Activated CD4-positive, alpha-beta memory T cell treated with anti-CD3 and anti-CD28 coated beads, Interleukin-2, amount 10 ng/mL, durations not matched to agents 7 days and 5 days (primary cell): ENCODE measurements around the gene PRPS1. TPM values are rescaled to one million over a fixed set of nuclear protein-coding genes. Genes with fewer than 3 reads are reported as not detected.
"Not testable (repeated sequence)": the region's sequence is repeated elsewhere in the genome, so short reads cannot be mapped to it uniquely, and the experiment has no call there.

Source experiments
- CTCF ChIA-PET: fragments of 350-600 bp; sonication (Branson Sonifier 250); formaldehyde crosslinking; loops from one replicate; lab custom pipeline; 2021; ENCODE audit warnings: antibody characterized with exemption, inconsistent platforms; lab: Charles Lee
- POLR2A ChIA-PET: fragments of 350-600 bp; sonication (Branson Sonifier 250); formaldehyde crosslinking; loops from one replicate; lab custom pipeline; 2021; ENCODE audit warnings: antibody characterized with exemption; lab: Charles Lee
- DNase-seq: peaks from one replicate; pipeline ENCODE4 v3.0.0-alpha.2; 2020
- H3K27ac Mint-ChIP-seq: one replicate; pipeline ENCODE4 v1.8.0; 2021; ENCODE audit warnings: mild to moderate bottlenecking, mixed read lengths
- H3K27me3 Mint-ChIP-seq: one replicate; pipeline ENCODE4 v1.8.0; 2021; ENCODE audit warnings: mixed read lengths
- H3K36me3 Mint-ChIP-seq: one replicate; pipeline ENCODE4 v1.8.0; 2021; ENCODE audit warnings: low read depth, mixed read lengths
- H3K4me1 Mint-ChIP-seq: one replicate; pipeline ENCODE4 v1.8.0; 2021; ENCODE audit warnings: mixed read lengths
- H3K4me3 Mint-ChIP-seq: one replicate; pipeline ENCODE4 v1.8.0; 2021; ENCODE audit warnings: mild to moderate bottlenecking, mixed read lengths
- H3K9me3 Mint-ChIP-seq: one replicate; pipeline ENCODE4 v1.8.0; 2021; ENCODE audit warnings: mixed read lengths
- total RNA-seq, 2 experiments: library from RNA; stranded (reverse); gene quantifications; one replicate each; pipeline ENCODE4 v1.2.3, GENCODE V29; 2021

PRPS1 gene
- total RNA-seq, 2 experiments from 2014 or later = 67.4 to 70.2 TPM

DNA sequence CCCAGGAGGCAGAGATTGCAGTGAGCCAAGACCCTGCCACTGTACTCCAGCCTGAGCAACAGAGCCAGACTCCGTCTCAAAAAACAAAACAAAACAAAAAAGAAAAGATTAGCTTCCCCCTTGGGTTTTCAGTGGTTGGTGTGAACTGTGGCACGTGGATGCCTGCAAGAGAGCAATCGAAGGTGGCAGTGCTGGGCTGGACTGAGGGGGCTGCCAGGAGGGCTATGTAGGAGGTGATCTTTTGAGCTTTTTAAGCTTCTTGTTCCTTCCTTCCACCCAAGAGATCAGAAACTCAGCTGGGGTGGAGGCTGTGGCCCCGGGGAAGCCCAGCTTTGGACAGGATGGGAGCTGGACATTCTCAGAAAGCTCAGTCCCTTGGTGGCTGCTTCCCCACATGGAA, 49.6 kb downstream of the PRPS1 start:
- no peaks in the 10 kb centered on the region for H3K9me3 Mint-ChIP-seq
- H3K27ac Mint-ChIP-seq = peak overlapping the region; percentile 93
- no peaks in the 10 kb centered on the region for H3K27me3 Mint-ChIP-seq
- ChIA-PET POLR2A (interaction anchor here (1.0 to 8.9 kb wide), 6 partner anchors 9 to 413 kb away, joined by 3 to 368 read pairs (median 5); partner anchors contain the start of gene PRPS1), CTCF (interaction anchor here (0.6 to 10.0 kb wide), 4 partner anchors 37 to 99 kb away, joined by 3 to 295 read pairs (median 46); partner anchors contain the start of genes NCBP2L, PRPS1 and TSC22D3)
- no peak overlapping the region for H3K4me3 Mint-ChIP-seq
- peaks cover 68% of the 10 kb centered on the region for H3K4me1 Mint-ChIP-seq
- no peak for DNase-seq
- H3K36me3 Mint-ChIP-seq = peaks cover 4% of the 10 kb centered on the region

DNA sequence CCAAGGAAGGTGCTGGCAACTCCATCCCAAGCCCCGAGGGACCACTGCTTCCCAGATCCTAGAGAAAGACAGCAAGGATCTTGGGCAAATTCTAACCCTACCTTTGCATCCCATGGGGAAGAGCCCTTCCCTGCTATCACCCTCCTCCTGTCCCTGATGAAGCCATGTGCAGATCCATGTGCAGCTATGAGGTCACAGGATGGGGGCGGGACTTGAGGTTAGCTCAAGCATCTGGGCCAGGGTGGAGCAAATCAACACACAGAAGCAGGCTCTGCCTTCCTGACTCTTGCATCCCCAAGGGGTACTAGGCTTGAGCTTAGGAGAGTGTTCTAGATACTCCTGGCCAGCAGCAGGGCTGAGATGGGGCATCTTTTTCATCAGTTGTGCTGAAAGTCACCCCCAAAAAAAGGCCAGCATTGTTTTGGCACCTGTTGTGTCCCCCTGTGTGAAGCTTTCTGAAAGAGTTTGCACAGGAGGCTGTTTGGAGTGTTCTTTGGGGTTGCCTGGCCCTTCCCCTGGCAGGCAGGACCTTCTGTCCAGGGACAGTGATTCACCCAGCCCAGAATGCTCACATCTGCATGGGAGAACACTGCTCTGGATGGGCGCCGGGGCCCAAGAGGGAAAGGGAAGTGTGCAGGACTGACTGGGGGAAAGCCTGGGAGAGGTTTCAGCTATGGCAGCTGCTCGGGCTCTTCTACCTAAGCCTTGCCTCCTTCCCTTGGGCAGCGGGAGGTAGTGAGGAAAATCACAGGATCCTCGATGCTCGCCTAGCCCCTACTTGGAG, 50.8 kb downstream of the PRPS1 start:
- H3K4me3 Mint-ChIP-seq = no peak overlapping the region
- ChIA-PET POLR2A (interaction anchor here (1.1 to 8.9 kb wide), 4 partner anchors 8 to 64 kb away, joined by 3 to 368 read pairs (median 8); partner anchors contain the start of gene PRPS1), CTCF (interaction anchor here (0.9 to 10.0 kb wide), 4 partner anchors 8 to 50 kb away, joined by 3 to 295 read pairs (median 7); partner anchors contain the start of gene PRPS1)

DNA sequence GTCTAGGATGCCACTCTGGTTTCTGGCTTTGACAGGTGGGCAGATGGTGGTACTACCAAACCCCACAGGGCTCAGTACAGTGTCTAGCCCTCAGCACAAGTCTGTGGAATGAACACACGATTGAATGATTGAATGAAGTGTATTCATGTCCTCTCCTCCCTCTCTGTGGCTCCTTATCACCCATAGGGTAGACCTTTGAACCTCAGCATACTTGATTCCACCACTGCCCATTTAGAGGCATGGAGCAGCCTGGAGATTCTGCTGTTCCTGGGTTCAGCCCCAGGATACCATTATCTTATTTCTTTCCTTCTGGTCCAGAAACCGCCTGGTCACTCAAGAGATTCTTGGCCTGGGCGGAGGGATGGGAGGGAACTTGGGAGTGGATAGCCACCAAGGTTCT, 53.9 kb downstream of the PRPS1 start:
- ChIA-PET CTCF (interaction anchor here (1.3 kb wide), 1 partner anchor 10 kb away, joined by 3 read pairs; no protein-coding TSS in a partner anchor), POLR2A (no interaction called here)
- Mint-ChIP-seq H3K9me3 (no peaks in the 10 kb centered on the region), H3K27me3 (no peaks in the 10 kb centered on the region), H3K4me3 (no peak overlapping the region), H3K36me3 (no peaks in the 10 kb centered on the region), H3K4me1 (peaks cover 66% of the 10 kb centered on the region), H3K27ac (no peak overlapping the region)
- no peak for DNase-seq

More for the DNA sequence above, 50.8 kb downstream of the PRPS1 start:
- Mint-ChIP-seq H3K36me3 (peaks cover 4% of the 10 kb centered on the region), H3K4me1 (peaks cover 66% of the 10 kb centered on the region), H3K27me3 (no peaks in the 10 kb centered on the region), H3K27ac (peak overlapping the region; percentile 93), H3K9me3 (no peaks in the 10 kb centered on the region)
- peak; percentile 85 for DNase-seq

DNA sequence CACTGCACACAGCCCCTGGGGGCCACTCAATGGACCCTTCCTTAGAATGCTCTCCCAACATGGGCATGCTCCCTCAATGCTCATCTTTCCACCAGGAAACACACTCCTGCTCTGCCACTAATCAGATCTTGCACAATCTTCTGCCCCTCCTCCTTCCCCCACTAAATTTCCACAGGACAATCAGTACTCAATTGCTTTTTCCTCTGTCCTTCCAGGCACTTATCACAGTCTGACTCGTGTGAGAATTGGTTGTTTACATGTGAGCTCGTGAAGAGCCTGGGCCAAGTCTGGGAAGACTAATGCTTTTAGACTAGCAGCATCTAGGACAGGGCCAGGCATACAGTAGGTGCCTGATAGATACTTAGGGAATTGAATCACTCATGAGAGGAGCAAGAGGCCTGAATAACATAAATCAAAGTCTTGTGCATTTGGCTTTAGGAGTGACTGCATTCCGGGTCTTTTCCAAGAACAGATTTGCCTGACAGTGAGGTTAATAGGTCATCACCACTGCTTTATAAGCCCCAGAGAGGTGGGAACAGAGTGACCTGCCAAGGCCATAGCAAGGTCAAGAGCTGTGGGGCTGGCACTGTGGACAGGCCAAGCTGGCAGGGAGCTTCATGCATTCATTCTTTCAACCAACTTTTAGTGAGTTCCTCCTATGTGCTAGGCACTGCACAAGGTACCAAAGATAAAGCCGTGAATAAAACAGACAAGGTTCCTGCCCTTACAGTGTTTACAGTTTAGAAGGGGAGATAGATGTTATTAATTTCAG, 55.0 kb downstream of the PRPS1 start:
- Mint-ChIP-seq H3K9me3 (no peaks in the 10 kb centered on the region), H3K36me3 (no peaks in the 10 kb centered on the region), H3K27me3 (no peaks in the 10 kb centered on the region), H3K4me1 (peaks cover 58% of the 10 kb centered on the region), H3K4me3 (no peak overlapping the region), H3K27ac (no peak overlapping the region)
- DNase-seq = no peak
- POLR2A ChIA-PET = interaction anchor here (0.8 kb wide), 1 partner anchor 55 kb away, joined by 4 read pairs; the partner anchor contains the start of gene PRPS1
- CTCF ChIA-PET = no interaction called here

DNA sequence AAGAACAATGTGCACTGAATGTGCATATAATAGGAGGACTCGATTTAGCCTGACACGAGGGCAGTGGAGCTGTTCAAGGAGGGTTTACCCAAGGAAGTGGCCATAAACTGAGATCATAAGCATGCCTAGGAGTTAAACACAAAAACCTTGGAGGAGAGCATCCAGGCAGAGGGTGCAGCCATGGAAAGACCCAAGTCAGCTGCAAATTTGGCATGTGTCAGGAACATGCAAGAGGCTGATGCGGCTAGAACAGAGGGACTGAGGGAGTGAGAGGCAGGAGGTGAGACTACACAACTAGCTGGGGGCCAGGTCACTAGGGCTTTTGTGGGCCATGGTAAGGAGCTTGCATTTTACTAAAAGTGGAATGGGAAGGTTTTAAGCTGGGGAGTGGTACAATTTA, 55.6 kb downstream of the PRPS1 start:
- no peaks in the 10 kb centered on the region for H3K36me3 Mint-ChIP-seq
- ChIA-PET CTCF (interaction anchor here (1.2 to 1.4 kb wide), 2 partner anchors 11 to 24 kb away, joined by 4 read pairs; no protein-coding TSS in a partner anchor), POLR2A (interaction anchor here (0.8 to 1.4 kb wide), 2 partner anchors 9 to 56 kb away, joined by 4 to 6 read pairs; partner anchors contain the start of gene PRPS1)
- H3K4me1 Mint-ChIP-seq = peaks cover 51% of the 10 kb centered on the region
- peak overlapping the region; percentile 58 for H3K27ac Mint-ChIP-seq
- no peak overlapping the region for H3K4me3 Mint-ChIP-seq
- no peaks in the 10 kb centered on the region for H3K27me3 Mint-ChIP-seq
- no peak for DNase-seq
- no peaks in the 10 kb centered on the region for H3K9me3 Mint-ChIP-seq

DNA sequence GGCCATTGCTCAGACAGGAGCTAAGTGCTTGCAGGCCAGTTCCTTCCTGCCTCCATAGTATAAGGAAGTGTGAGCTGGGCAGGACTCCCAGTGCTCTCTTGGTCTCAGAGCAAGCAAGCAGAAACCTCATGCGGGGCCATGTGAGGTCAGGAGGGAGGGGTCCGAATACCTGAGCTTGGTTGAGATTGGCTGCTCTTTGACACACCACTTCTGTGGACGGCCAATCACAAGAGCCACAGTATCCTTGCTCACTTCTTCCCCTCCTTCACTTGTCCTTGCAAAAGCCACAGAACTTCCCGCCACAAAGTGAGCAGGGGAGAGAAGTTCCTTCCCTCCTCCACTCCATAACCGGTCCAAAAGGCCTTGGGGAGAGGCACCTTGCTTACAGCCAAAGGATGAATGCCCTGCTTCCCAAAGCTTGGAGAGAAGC, 56.7 kb downstream of the PRPS1 start:
- peak; percentile 49 for DNase-seq
- H3K4me3 Mint-ChIP-seq = no peak overlapping the region
- no peaks in the 10 kb centered on the region for H3K9me3 Mint-ChIP-seq
- peaks cover 42% of the 10 kb centered on the region for H3K4me1 Mint-ChIP-seq
- no peaks in the 10 kb centered on the region for H3K36me3 Mint-ChIP-seq
- no peak overlapping the region for H3K27ac Mint-ChIP-seq
- CTCF ChIA-PET = interaction anchor here (0.8 to 1.4 kb wide), 4 partner anchors 11 to 91 kb away, joined by 3 to 4 read pairs (median 4); partner anchors contain the start of gene TSC22D3
- no peaks in the 10 kb centered on the region for H3K27me3 Mint-ChIP-seq
- POLR2A ChIA-PET = interaction anchor here (0.9 to 1.4 kb wide), 5 partner anchors 10 to 32 kb away, joined by 4 to 9 read pairs (median 5); no protein-coding TSS in a partner anchor

DNA sequence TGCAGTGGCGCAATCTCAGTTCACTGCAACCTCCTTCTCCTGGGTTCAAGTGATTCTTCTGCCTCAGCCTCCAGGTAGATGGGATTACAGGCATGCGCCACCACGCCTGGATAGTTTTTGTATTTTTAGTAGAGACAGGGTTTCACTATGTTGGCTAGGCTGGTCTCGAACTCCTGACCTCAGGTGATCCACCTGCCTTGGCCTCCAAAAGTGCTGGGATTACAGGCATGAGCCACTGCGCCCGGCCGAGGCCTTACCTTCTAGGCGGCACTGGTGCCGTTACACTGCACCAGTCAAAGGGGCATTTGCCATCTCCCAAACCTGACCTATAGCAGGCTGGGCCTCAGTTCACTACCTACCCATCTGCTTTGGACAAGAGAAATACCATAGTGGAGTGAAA, 57.3 kb downstream of the PRPS1 start:
- DNase-seq, H3K36me3 Mint-ChIP-seq, H3K27me3 Mint-ChIP-seq, H3K4me3 Mint-ChIP-seq, H3K9me3 Mint-ChIP-seq, H3K27ac Mint-ChIP-seq: not testable (repeated sequence)
- peaks cover 36% of the 10 kb centered on the region for H3K4me1 Mint-ChIP-seq
- CTCF ChIA-PET = interaction anchor here (0.8 to 1.4 kb wide), 3 partner anchors 12 to 13 kb away, joined by 3 to 4 read pairs (median 3); no protein-coding TSS in a partner anchor
- POLR2A ChIA-PET = interaction anchor here (1.2 to 1.3 kb wide), 2 partner anchors 12 to 31 kb away, joined by 5 to 9 read pairs; no protein-coding TSS in a partner anchor

DNA sequence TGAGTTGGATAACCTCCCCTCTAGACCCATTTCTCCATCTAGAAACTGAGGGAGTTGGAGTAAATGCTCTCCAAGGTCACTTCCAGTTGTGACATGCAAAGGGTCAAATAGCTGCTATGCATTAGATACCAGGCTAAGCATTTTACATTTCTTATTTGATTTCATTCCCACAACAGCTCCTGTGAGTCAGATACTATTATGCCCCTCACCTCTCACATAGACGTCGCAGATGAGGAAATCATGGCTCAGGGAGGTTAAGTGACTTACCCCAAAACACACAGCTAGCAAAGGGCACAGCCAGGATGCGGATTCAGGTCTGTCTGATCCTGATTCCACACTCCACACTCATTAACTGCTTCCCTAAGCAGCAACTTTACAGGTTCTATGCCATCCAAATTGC, 57.7 kb downstream of the PRPS1 start:
- CTCF ChIA-PET = interaction anchor here (1.1 to 1.3 kb wide), 2 partner anchors 13 to 33 kb away, joined by 3 read pairs; no protein-coding TSS in a partner anchor
- Mint-ChIP-seq H3K4me1 (peaks cover 36% of the 10 kb centered on the region), H3K27me3 (no peaks in the 10 kb centered on the region), H3K36me3 (no peaks in the 10 kb centered on the region), H3K27ac (no peak overlapping the region), H3K9me3 (no peaks in the 10 kb centered on the region), H3K4me3 (no peak overlapping the region)
- DNase-seq = no peak
- POLR2A ChIA-PET = interaction anchor here (1.8 kb wide), 1 partner anchor 8 kb away, joined by 7 read pairs; no protein-coding TSS in a partner anchor

DNA sequence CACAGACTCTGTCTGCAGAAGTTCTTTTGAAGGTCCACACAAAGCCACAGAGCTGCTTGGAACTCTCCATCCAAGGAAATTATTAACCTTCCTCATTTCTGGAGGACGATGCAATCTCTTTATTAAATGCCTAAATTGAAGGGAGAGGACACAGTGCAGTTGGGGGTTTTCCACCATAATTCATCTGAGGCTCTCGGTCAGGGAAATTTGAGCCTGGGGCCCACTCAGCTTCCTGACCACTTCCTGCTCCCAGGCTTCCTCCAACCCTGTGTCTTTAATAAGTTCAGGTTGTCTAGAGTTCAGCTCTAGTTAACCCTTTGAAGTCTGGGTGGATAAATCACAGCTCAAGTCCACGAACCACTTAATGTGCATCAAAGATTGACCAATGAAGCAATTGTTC, 58.5 kb downstream of the PRPS1 start:
- Mint-ChIP-seq H3K36me3 (no peaks in the 10 kb centered on the region), H3K27ac (no peak overlapping the region), H3K4me3 (no peak overlapping the region), H3K27me3 (no peaks in the 10 kb centered on the region), H3K9me3 (no peaks in the 10 kb centered on the region), H3K4me1 (peaks cover 36% of the 10 kb centered on the region)
- ChIA-PET POLR2A (interaction anchor here (1.1 to 1.8 kb wide), 2 partner anchors 9 to 30 kb away, joined by 3 to 7 read pairs; no protein-coding TSS in a partner anchor), CTCF (interaction anchor here (1.1 to 1.3 kb wide), 4 partner anchors 11 to 32 kb away, joined by 3 to 4 read pairs (median 3); no protein-coding TSS in a partner anchor)
- DNase-seq = no peak

DNA sequence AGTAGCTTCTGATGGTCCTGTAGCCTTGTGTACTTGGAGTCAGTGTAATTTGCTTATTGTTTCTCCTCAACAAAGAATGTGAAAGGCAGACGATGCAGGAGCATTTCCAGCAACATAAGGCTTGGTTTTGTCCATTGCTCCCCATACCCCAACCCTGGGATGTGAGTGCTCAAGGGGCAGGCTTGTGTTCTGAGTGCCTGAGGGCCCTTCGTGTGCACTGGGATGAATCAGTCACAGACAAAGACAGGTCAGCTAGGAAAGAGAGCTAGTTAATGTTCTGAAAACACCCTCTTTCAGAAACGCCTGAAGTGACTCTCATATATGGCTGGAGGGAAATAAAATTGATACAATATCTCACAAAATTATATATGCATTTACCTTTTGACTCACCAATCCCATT, 59.1 kb downstream of the PRPS1 start:
- no peak for DNase-seq
- CTCF ChIA-PET = interaction anchor here (1.1 to 1.2 kb wide), 2 partner anchors 11 to 15 kb away, joined by 3 to 4 read pairs; no protein-coding TSS in a partner anchor
- H3K4me1 Mint-ChIP-seq = peaks cover 36% of the 10 kb centered on the region
- H3K36me3 Mint-ChIP-seq = no peaks in the 10 kb centered on the region
- H3K9me3 Mint-ChIP-seq = no peaks in the 10 kb centered on the region
- POLR2A ChIA-PET = interaction anchor here (1.1 to 1.8 kb wide), 2 partner anchors 9 to 30 kb away, joined by 3 to 7 read pairs; no protein-coding TSS in a partner anchor
- no peaks in the 10 kb centered on the region for H3K27me3 Mint-ChIP-seq
- no peak overlapping the region for H3K27ac Mint-ChIP-seq
- H3K4me3 Mint-ChIP-seq = no peak overlapping the region

DNA sequence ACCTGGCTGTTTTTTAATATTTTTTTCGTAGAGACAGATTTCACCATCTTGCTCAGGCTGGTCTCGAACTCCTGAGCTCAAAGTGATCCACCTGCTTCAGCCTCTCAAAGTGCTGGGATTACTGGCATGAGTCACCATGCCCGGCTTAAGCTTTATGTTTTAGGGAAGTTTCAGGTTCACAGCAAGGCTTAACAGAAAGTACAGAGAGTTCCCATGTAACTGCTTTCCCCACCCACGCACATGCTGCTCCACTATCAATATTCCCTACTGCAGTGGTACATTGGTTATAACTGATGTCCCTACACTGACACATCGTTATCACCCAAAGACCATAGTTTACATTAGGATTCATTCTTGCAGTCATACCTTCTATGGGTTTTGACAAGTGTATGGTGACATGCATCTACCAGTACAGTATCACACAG, 62.7 kb downstream of the PRPS1 start:
- H3K27me3 Mint-ChIP-seq = peaks cover 2% of the 10 kb centered on the region
- peaks cover 12% of the 10 kb centered on the region for H3K4me1 Mint-ChIP-seq
- no peaks in the 10 kb centered on the region for H3K9me3 Mint-ChIP-seq
- no peaks in the 10 kb centered on the region for H3K36me3 Mint-ChIP-seq
- DNase-seq = no peak
- ChIA-PET CTCF (interaction anchor here (1.3 kb wide), 1 partner anchor 18 kb away, joined by 5 read pairs; no protein-coding TSS in a partner anchor), POLR2A (no interaction called here)
- no peak overlapping the region for H3K27ac Mint-ChIP-seq
- H3K4me3 Mint-ChIP-seq = no peak overlapping the region

DNA sequence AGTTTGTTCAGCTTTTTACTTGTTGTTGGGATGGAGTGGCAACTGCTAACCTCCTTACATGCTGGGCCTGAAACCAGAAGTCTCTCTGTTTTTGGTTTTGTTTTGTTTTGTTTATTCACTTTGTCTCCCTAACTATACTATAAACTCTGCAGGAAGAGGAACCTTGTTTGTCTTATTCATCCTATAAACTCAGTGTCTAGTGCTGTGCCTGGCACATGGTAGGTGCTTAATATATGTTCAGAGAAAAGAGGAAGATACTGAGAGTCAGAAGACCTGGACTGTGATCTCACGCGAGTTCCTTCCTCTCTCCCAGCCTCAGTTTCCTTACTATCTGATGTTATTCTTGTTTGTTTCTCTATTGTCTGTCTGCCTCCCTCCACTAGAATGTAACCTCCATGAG, 71.3 kb downstream of the PRPS1 start:
- no peak overlapping the region for H3K27ac Mint-ChIP-seq
- peaks cover 2% of the 10 kb centered on the region for H3K27me3 Mint-ChIP-seq

More for the DNA sequence above, 71.3 kb downstream of the PRPS1 start:
- CTCF ChIA-PET = interaction anchor here (0.8 kb wide), 1 partner anchor 27 kb away, joined by 4 read pairs; no protein-coding TSS in a partner anchor
- Mint-ChIP-seq H3K36me3 (no peaks in the 10 kb centered on the region), H3K4me1 (peaks cover 13% of the 10 kb centered on the region), H3K9me3 (no peaks in the 10 kb centered on the region), H3K4me3 (no peak overlapping the region)
- no peak for DNase-seq
- POLR2A ChIA-PET = no interaction called here
